ENCODE measurements around the gene RGS3. TPM values are rescaled to one million over a fixed set of nuclear protein-coding genes. Genes with fewer than 3 reads are reported as not detected.

Gene RGS3
- total RNA-seq, 1 donor from 2014 or later = 187 TPM

DNA sequence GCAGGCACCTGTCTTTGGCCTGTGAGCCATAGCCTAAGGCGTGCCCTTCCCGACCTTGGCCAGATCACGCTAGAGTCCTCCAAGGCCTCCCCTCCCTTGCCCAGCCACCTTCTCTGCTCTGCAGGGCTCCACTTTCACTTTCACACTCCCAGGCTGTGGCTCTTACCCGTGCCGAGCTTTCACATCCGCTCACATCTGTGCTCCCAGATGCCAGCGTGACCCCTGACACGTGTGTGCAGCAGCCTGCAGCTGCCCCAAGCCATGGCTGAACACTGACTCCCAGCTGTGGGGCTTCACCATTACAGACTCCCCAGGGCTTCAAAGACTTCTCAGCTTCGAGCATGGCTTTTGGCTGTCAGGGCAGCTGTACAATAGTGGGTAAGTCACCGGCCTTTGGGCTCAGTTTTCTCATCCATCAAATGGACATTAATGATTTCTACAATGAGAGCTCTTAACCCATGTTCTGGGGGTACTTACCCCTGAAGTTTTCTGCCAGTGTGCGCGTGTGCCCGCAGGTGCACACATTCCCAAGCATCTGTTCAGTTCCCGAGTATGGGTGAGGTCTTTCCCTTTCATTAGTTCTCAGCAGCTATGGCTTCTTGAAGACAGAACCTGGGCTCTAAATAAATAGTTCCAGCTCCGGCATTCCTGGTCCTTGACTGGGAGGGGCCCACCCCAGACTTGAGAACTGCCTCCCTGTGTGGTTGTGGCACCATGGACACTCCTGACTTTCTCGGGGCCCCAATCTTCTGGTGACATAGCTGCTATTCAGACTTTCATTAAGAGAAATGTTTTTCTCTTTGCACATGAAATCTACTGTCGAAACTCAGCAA, 118.6 kb downstream of the RGS3 start:
- TF ChIP-seq, protein P1, sequence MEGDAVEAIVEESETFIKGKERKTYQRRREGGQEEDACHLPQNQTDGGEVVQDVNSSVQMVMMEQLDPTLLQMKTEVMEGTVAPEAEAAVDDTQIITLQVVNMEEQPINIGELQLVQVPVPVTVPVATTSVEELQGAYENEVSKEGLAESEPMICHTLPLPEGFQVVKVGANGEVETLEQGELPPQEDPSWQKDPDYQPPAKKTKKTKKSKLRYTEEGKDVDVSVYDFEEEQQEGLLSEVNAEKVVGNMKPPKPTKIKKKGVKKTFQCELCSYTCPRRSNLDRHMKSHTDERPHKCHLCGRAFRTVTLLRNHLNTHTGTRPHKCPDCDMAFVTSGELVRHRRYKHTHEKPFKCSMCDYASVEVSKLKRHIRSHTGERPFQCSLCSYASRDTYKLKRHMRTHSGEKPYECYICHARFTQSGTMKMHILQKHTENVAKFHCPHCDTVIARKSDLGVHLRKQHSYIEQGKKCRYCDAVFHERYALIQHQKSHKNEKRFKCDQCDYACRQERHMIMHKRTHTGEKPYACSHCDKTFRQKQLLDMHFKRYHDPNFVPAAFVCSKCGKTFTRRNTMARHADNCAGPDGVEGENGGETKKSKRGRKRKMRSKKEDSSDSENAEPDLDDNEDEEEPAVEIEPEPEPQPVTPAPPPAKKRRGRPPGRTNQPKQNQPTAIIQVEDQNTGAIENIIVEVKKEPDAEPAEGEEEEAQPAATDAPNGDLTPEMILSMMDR (IDR thresholded peaks at IDR 0.05; ENCODE audit: borderline replicate concordance) = peak; percentile 55
- peak; percentile 75 for DNase-seq
- intact Hi-C loops (cut with micrococcal nuclease) = no loop called here
- H3K36me3 ChIP-seq = peaks cover 32% of the 10 kb centered on the region
- H3K4me3 ChIP-seq = peak overlapping the region; percentile 42
- H3K27me3 ChIP-seq (ENCODE audit: low read depth) = no peaks in the 10 kb centered on the region
- H3K27ac ChIP-seq (replicated peaks) = peak overlapping the region; percentile 94
- peaks cover 95% of the 10 kb centered on the region for H3K4me1 ChIP-seq
- H3K9me3 ChIP-seq (replicated peaks) = no peaks in the 10 kb centered on the region

DNA sequence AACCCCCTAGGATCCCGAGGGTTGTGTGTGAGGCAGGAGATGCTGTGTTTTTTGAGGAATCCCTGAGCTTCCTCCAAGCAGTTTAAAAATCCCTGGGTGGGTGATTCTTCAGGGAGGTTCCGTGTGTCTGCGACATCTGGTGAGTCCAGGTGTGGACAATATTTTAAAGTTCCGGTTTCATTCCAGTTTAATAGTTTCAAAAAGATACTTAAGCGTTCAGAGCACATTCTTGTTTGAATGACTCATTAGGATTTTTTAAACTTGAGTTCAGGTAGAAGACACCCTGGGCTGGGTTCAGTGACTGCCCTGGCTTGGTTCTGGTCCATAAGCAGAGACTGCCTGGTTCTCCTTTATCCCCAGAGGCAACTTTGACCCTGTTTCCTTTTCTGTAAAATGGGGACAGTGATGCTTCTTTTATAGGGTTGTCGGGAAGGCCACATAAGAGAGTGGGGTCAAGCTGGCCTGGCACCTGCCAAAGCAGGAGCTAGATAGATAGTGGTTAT, 119.2 kb downstream of the RGS3 start:
- DNase-seq = no peak
- Histone ChIP-seq H3K4me1 (peaks cover 95% of the 10 kb centered on the region), H3K27ac (replicated peaks) (peak overlapping the region; percentile 94), H3K27me3 (ENCODE audit: low read depth) (no peaks in the 10 kb centered on the region), H3K9me3 (replicated peaks) (no peaks in the 10 kb centered on the region), H3K36me3 (peaks cover 32% of the 10 kb centered on the region), H3K4me3 (no peak overlapping the region)
- intact Hi-C loops (cut with micrococcal nuclease) = no loop called here
- TF ChIP-seq, protein P1 (IDR thresholded peaks at IDR 0.05; ENCODE audit: borderline replicate concordance) = no peak

DNA sequence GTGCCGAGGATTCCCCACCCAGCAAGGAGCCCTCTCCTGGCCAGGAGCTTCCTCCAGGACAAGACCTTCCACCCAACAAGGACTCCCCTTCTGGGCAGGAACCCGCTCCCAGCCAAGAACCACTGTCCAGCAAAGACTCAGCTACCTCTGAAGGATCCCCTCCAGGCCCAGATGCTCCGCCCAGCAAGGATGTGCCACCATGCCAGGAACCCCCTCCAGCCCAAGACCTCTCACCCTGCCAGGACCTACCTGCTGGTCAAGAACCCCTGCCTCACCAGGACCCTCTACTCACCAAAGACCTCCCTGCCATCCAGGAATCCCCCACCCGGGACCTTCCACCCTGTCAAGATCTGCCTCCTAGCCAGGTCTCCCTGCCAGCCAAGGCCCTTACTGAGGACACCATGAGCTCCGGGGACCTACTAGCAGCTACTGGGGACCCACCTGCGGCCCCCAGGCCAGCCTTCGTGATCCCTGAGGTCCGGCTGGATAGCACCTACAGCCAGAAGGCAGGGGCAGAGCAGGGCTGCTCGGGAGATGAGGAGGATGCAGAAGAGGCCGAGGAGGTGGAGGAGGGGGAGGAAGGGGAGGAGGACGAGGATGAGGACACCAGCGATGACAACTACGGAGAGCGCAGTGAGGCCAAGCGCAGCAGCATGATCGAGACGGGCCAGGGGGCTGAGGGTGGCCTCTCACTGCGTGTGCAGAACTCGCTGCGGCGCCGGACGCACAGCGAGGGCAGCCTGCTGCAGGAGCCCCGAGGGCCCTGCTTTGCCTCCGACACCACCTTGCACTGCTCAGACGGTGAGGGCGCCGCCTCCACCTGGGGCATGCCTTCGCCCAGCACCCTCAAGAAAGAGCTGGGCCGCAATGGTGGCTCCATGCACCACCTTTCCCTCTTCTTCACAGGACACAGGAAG, 120.2 kb downstream of the RGS3 start:
- Histone ChIP-seq H3K4me1 (peaks cover 95% of the 10 kb centered on the region), H3K9me3 (replicated peaks) (no peaks in the 10 kb centered on the region), H3K27me3 (ENCODE audit: low read depth) (no peaks in the 10 kb centered on the region), H3K27ac (replicated peaks) (peak overlapping the region; percentile 94), H3K36me3 (peaks cover 32% of the 10 kb centered on the region), H3K4me3 (no peak overlapping the region)
- intact Hi-C loops (cut with micrococcal nuclease) = no loop called here
- TF ChIP-seq, protein P1 (IDR thresholded peaks at IDR 0.05; ENCODE audit: borderline replicate concordance) = no peak
- peak; percentile 13 for DNase-seq

DNA sequence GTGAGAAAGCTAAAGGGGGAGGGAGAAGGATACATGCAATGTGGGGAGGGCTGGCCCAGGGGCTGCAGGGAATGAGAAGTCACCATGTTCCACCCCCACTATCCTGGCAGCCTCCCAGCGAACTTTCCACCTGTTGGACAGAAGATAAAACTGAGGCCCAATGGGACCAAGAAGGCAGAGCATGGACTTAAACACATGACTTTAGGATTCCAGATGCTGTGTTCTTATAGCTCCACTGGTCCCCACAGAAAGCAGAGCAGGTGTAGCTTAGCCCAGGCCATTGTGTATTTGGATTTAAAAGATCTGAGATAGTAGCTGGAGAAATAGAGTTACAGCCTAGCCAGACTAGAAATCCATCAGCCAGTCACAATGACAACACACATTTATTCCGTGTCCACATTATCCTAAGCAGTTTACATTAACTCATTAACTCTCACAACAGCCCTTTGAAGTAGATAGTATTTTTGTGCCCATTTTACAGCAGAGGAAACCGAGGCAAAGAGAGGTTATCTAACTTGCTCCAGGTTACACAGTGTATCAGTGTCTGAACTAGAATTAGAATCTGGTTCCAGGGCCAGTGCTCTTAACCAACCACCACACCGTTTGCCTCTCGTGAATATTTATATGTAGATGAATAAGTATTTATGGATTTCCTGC, 121.0 kb downstream of the RGS3 start:
- TF ChIP-seq, protein P1 (IDR thresholded peaks at IDR 0.05; ENCODE audit: borderline replicate concordance) = no peak
- H3K36me3 ChIP-seq = peaks cover 32% of the 10 kb centered on the region
- no peaks in the 10 kb centered on the region for H3K9me3 ChIP-seq (replicated peaks)
- no peaks in the 10 kb centered on the region for H3K27me3 ChIP-seq (ENCODE audit: low read depth)
- intact Hi-C loops (cut with micrococcal nuclease) = loop anchor here (5.0 kb wide), 1 partner anchor 137 kb away; no protein-coding TSS in a partner anchor
- peak overlapping the region; percentile 94 for H3K27ac ChIP-seq (replicated peaks)
- H3K4me1 ChIP-seq = peaks cover 95% of the 10 kb centered on the region
- no peak overlapping the region for H3K4me3 ChIP-seq
- no peak for DNase-seq

DNA sequence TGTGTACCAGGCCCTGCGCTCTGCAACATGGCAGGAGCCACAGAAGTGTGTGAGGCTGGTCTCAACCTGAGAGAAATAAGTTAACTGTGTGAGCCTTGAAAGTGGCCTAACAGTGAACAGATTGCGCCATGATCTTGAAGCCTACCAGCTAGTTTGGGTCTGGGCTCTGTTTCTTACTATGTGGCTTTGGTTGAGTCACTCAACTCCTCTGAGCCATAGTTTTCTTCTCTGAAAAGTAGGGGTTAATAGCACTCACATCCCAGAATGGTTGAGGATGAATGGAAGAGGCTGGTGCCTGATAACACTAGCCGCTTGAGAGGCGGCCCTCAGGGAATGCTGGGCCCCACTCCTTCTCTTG, 121.5 kb downstream of the RGS3 start:
- DNase-seq = no peak
- H3K4me3 ChIP-seq = no peak overlapping the region
- peaks cover 32% of the 10 kb centered on the region for H3K36me3 ChIP-seq
- intact Hi-C loops (cut with micrococcal nuclease) = loop anchor here (5.0 kb wide), 1 partner anchor 138 kb away; no protein-coding TSS in a partner anchor
- no peaks in the 10 kb centered on the region for H3K27me3 ChIP-seq (ENCODE audit: low read depth)
- H3K27ac ChIP-seq (replicated peaks) = peak overlapping the region; percentile 94
- H3K4me1 ChIP-seq = peaks cover 95% of the 10 kb centered on the region
- no peaks in the 10 kb centered on the region for H3K9me3 ChIP-seq (replicated peaks)
- TF ChIP-seq, protein P1 (IDR thresholded peaks at IDR 0.05; ENCODE audit: borderline replicate concordance) = no peak

Data from left ventricle myocardium inferior (tissue), 1 donor.